Right lobe of liver (tissue), 4 donors: ENCODE measurements around the gene RAB41.

Source experiments
- POLR2A ChIP-seq: fragments of 450-650 bp; IDR thresholded peaks from one replicate; pipeline ENCODE4 v1.6.1; 2017; ENCODE audit warnings: antibody characterized with exemption, mild to moderate bottlenecking
- TF ChIP-seq, protein P1 (sequence below), 4 donors: fragments of 200-600 bp in 3 of 4; fragments of 450-650 bp in 1 of 4; IDR thresholded peaks; one replicate each; pipeline versions ENCODE4 v1.5.1 to v1.8.0; 2016 to 2022; ENCODE audit warnings: antibody characterized with exemption in 4 of 4, mild to moderate bottlenecking in 2 of 4
- donor health status: DM: no; HTN: no; CAD: no.
- donor health status: DM: no; HTN: no; CAD: no.
- donor health status: DM: no; HTN: yes; CAD: no.

DNA sequence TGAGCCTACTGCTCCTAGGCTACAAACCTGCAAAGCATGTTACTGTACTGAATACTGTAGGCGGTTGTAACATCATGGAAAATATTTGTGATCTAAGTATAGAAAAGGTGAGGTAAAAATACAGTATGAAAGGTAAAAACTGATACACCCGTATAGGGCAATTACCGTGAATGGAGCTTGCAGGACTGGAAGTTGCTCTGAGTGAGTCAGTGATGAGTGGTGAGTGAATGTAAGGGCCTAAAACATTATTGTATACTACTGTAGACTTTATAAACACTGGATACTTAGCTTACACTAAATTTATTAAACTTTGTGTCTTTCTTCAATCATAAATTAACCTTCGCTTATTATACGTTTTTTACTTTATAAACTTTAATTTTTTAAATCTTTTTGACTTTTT is 11.6 kb downstream of the RAB41 start:
- TF ChIP-seq, protein P1, sequence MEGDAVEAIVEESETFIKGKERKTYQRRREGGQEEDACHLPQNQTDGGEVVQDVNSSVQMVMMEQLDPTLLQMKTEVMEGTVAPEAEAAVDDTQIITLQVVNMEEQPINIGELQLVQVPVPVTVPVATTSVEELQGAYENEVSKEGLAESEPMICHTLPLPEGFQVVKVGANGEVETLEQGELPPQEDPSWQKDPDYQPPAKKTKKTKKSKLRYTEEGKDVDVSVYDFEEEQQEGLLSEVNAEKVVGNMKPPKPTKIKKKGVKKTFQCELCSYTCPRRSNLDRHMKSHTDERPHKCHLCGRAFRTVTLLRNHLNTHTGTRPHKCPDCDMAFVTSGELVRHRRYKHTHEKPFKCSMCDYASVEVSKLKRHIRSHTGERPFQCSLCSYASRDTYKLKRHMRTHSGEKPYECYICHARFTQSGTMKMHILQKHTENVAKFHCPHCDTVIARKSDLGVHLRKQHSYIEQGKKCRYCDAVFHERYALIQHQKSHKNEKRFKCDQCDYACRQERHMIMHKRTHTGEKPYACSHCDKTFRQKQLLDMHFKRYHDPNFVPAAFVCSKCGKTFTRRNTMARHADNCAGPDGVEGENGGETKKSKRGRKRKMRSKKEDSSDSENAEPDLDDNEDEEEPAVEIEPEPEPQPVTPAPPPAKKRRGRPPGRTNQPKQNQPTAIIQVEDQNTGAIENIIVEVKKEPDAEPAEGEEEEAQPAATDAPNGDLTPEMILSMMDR (IDR thresholded peaks at IDR 0.05): no peak
- TF ChIP-seq POLR2A: no peak
